Mucosa of descending colon (tissue), 3 donors: Measurements from ENCODE around the gene RCE1. TPM values are rescaled to one million over a fixed set of nuclear protein-coding genes. Genes with fewer than 3 reads are reported as not detected.

Experiments used
- ATAC-seq: fragments of 200-7000 bp; cut with Tn5 transposase; one replicate; pipeline ENCODE4 v1.9.1; 2020; ENCODE audit warnings: mild to moderate bottlenecking, moderate library complexity
- DNase-seq, 3 donors: peaks; one replicate each; pipeline ENCODE4 v3.0.0-alpha.2; 2020
- H3K36me3 ChIP-seq: fragments of 200-600 bp; one replicate; pipeline ENCODE4 v1.8.0; 2021; ENCODE audit warnings: low read depth, mild to moderate bottlenecking
- H3K4me1 ChIP-seq: fragments of 200-600 bp; one replicate; pipeline ENCODE4 v1.8.0; 2021; ENCODE audit warnings: low read depth, mild to moderate bottlenecking
- H3K4me3 ChIP-seq: fragments of 200-600 bp; one replicate; pipeline ENCODE4 v1.8.0; 2021; ENCODE audit warnings: mild to moderate bottlenecking
- H3K9me3 ChIP-seq: fragments of 200-600 bp; one replicate; pipeline ENCODE4 v1.8.0; 2021; ENCODE audit warnings: mild to moderate bottlenecking
- intact Hi-C, 2 donors: fragments of 100-400 bp; cut with DNase I in 1 of 2; cut with micrococcal nuclease in 1 of 2; formaldehyde crosslinking; loops; one replicate each; pipeline versions ENCODE4 v1.11.0 to v1.11.1; 2022; cut with DNase I, micrococcal nuclease
- total RNA-seq, 3 donors: library from RNA; stranded (reverse); fragmentation: NEBNext Ultra II Directional in 2 of 3; extraction: Animal tissue kit (Norgen Biotek cat#: 25700) in 2 of 3; gene quantifications; one replicate each; pipeline versions ENCODE4 v1.2.1 to v1.2.4, GENCODE V29; 2021 to 2023
- TF ChIP-seq, protein P1 (sequence below): fragments of 200-600 bp; IDR thresholded peaks from one replicate; pipeline ENCODE4 v1.8.0; 2022; ENCODE audit warnings: antibody characterized with exemption, mild to moderate bottlenecking
- donor health status: DM: no; HTN: no; CAD: no; lungs with moderate emphysema.
- donor health status: DM: no; HTN: no; CAD: no.
- donor health status: DM: no; HTN: yes; CAD: no.

Gene RCE1
- total RNA-seq, 3 donors from 2014 or later = 24.9 to 27.2 (median 27.2) TPM

DNA sequence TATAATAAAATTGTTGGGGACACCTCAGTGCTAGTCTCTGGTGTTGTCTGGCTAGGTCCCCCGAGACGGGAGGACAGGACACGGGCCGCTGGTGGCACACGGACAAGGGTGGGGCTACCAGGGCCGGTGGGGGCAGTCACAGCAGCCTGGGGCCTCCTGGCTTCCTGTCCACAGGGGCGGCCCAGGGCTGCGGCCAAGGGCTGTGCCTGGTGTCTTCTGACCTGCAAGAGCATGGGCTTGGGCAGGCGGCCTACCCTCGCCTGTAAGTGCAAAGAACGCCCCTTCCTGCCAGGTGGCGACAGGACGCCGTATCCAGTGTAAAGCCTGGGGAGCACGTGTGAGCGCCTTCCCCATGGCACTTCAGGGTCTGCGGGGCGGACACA is 17.2 kb downstream of the RCE1 start:
- Histone ChIP-seq H3K4me3 (no peak overlapping the region), H3K9me3 (no peaks in the 10 kb centered on the region), H3K36me3 (no peaks in the 10 kb centered on the region), H3K4me1 (peaks cover 19% of the 10 kb centered on the region)
- intact Hi-C loops = no loop called here
- DNase-seq (peak in 1 of 3 donors; percentile 47), ATAC-seq (no peak)
- TF ChIP-seq, protein P1, sequence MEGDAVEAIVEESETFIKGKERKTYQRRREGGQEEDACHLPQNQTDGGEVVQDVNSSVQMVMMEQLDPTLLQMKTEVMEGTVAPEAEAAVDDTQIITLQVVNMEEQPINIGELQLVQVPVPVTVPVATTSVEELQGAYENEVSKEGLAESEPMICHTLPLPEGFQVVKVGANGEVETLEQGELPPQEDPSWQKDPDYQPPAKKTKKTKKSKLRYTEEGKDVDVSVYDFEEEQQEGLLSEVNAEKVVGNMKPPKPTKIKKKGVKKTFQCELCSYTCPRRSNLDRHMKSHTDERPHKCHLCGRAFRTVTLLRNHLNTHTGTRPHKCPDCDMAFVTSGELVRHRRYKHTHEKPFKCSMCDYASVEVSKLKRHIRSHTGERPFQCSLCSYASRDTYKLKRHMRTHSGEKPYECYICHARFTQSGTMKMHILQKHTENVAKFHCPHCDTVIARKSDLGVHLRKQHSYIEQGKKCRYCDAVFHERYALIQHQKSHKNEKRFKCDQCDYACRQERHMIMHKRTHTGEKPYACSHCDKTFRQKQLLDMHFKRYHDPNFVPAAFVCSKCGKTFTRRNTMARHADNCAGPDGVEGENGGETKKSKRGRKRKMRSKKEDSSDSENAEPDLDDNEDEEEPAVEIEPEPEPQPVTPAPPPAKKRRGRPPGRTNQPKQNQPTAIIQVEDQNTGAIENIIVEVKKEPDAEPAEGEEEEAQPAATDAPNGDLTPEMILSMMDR = no peak

DNA sequence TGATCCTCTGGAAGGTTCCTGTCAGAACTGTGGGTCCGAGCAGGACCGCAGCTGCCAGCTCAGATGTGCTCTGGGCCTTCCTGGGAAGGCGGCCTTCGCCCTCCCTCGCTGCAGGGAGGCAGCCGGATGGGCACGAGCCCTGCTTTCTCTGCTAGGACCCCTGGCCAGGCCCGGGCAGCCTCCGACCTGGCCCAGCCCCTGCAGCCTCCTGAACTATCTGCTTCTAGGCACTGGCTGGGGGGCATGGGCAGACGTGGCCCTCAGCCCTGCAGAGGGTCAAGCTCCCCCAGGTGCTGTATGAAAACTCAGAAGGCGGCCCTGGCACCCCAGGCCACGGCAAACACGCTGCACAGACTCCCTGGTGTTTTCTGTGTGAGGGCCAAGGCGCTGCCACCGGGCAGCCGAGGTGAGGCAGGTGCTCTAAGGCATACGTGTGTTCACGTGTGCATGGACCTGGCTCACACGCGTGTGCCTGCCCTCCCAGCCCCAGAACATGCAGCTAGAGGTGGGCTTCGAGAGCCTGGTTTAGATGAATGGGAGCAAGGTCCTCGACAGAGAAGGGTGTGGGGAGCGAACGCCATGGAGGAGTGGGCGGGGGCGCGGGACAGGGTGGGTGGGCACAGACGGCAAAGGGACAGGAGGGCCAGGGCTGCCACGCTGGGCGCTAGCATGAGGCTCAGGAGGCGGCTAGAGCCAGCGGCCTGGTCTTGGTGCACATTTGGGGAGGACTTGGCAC is 18.0 kb downstream of the RCE1 start:
- ATAC-seq (no peak), DNase-seq (peak in 1 of 3 donors; percentile 46)
- no peak overlapping the region for H3K4me3 ChIP-seq
- no peaks in the 10 kb centered on the region for H3K9me3 ChIP-seq
- TF ChIP-seq, protein P1 = no peak
- intact Hi-C loops = no loop called here
- H3K36me3 ChIP-seq = no peaks in the 10 kb centered on the region
- peaks cover 19% of the 10 kb centered on the region for H3K4me1 ChIP-seq

DNA sequence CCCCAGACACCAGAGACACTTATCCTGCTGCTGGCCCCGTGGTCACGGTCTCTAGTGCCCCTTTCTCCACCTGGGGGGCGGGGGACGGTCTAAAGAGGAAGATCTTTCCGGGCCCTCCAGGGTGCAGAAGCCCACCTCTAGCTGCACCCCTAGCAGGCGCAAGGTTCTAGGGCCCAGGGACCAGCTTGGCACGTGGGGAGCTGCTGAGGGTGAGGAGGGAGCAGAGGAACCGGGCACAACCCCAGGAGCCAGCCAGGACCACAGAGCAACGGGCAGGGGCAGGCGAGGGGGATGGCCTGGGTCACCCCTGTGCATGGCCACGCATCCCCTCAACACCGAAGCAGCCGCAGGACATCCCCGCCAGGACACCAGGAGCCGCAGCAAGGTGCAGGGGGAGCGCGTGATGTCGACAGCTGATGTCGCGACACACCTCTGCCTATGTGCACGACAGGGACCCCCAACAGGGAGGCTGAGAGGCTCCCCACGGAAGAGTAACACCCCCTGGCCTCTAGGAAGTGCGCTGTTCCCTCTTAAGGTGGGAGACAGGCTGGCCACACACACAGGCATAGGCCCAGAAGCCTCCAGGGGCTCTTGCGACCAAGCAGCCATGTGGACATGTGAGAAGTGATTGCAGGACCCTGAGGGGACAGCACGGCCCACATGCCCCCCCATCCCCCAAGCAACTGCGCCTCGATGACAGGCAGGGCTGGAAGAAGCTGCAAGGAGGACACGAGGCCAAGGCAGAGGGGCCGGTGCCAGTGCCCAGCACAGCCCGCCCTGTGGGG is 18.7 kb downstream of the RCE1 start:
- DNase-seq (peak in 2 of 3 donors; percentile 32 to 49), ATAC-seq (no peak)
- intact Hi-C loops = no loop called here
- Histone ChIP-seq H3K4me1 (peaks cover 19% of the 10 kb centered on the region), H3K36me3 (no peaks in the 10 kb centered on the region), H3K4me3 (no peak overlapping the region), H3K9me3 (no peaks in the 10 kb centered on the region)
- TF ChIP-seq, protein P1 = no peak

DNA sequence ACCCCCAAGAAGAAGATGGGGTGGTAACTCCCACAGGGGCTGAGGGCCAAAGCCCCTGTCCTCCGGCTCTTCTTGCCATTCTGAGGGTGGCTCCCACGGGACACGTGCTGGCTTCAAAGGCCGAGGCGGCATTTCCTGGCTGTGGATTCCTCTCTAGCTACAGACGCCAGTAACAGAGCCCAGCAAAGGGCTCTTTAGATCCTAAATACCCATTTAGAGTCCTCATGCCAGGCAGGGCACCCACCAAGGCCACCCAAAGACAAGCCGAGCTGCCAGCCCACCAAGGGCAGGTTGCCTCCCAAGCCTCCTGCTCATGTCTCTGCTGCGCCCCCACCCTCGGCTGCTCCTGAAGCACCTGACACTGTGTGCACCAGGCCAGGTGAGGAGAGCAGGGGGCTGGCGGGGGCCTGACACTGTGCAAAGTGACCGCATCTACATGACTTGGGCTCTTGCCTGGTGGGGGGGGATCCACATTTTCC is 19.4 kb downstream of the RCE1 start:
- no peaks in the 10 kb centered on the region for H3K36me3 ChIP-seq
- TF ChIP-seq, protein P1 = no peak
- DNase-seq (peak in 2 of 3 donors; percentile 32 to 51), ATAC-seq (no peak)
- H3K9me3 ChIP-seq = no peaks in the 10 kb centered on the region
- intact Hi-C loops = no loop called here
- no peak overlapping the region for H3K4me3 ChIP-seq
- peaks cover 16% of the 10 kb centered on the region for H3K4me1 ChIP-seq

DNA sequence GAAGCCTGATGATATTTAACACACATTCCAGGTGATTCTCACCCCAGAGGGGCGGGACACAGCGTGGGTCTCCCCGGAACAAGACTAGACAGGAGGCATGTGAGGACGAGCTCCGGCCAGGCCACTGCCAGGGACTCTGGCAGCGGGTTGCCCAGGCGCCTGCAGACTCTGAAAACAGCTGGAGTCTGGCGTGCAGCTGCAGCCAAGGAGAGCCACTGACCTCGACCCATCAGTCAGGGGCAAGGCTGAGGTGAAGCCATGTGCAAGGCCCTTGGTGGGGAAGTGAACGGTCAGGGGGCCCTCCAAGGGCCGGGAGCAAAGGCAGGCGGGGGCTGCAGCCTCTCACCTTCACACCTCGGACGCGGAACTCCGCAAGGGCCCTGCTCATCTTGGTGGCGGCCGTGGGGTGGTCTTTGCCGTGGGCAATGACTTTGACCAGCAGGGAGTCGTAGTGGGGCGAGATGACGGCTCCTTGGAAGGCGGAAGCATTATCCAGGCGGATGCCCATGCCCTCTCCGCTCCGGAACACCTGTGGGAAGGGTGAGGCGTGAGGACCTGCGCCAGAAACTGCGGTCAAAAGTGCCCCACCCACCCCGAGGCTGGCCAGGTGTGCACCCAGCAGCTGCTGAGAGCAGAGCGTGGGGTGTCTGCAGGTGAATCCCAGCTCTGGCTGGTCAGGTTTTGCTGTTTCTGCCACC is 20.3 kb downstream of the RCE1 start:
- ATAC-seq = peak; percentile 74
- intact Hi-C loops = no loop called here
- DNase-seq = peak; percentile 68 to 85 (median 81)
- Histone ChIP-seq H3K36me3 (no peaks in the 10 kb centered on the region), H3K4me3 (no peak overlapping the region), H3K4me1 (peaks cover 15% of the 10 kb centered on the region), H3K9me3 (no peaks in the 10 kb centered on the region)
- TF ChIP-seq, protein P1 = no peak
